HG02885 (cell line): ENCODE data around the gene HS2ST1.
"Not testable (repeated sequence)": the region's sequence is repeated elsewhere in the genome, so short reads cannot be mapped to it uniquely, and the experiment has no call there.

Experiments used
- ATAC-seq: cut with Tn5 transposase; IDR thresholded peaks from one replicate; pipeline ENCODE4 v1.9.1; 2021; ENCODE audit warnings: mild to moderate bottlenecking; ENCODE audit not compliant: unreplicated experiment, poor library complexity

HS2ST1 gene

DNA sequence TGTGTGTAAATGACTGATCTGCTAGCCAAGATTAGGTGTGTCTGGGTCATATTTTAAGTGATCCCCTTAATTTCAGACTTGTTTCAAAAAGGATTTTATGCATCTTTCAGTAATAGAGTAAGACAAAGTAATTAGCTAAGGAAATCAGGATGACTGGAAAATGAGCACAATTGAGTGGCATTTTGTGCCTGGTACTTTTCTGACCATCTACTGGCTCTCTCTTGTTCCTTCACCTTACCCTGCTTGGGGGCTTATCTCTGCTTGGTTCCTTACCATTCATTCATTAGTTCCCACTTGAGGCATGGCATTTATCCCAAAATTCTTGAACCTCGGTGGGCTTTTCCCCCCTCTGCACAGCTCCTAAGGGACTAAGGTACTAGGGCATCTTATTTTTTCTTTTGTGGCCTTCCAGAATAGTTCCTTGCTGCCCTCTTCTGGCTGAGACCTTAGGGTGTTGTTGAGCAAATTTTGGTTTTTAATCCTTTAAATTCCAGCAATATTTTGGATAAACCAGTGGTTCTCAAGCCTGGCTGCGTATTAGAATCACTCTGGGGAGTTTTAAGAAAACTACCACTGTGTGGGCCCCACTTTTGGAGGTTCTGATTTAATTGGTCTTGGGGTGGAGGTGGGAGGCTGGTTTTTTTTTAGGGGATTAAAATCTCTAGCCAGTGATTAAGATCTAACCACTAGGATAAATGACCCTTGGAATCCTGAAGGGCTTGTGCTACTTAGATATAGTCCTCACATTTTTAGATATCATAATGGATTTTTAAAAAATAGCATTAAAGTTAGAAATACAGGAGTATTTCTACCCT lies 50.8 kb downstream of the HS2ST1 start:
- ATAC-seq, result peak; percentile 29

GRCh38 chr1:86965827-86966182 lies 51.4 kb downstream of the HS2ST1 start:
- ATAC-seq, result peak; percentile 78

- no peak for ATAC-seq
These were observed 56.5 kb downstream of the HS2ST1 start for GRCh38 chr1:86970938-86971337.

DNA sequence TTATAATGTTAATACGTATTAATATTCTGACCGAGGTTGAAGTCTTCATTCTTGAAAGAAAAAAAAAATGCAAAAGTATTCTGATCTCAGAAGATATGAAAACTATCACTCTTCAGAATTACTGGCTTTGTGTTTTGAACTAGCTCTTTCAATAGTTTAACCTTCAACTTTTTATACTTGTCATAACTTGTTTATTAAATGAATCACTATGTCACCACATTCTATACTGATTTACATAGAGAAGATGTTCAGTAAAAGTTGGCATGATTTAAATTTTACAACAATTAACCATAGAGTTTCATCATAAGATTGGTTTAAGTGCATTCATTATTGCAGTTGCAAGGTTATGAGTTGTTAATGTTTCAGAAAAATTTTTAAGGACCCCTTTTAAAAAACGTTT lies 57.3 kb downstream of the HS2ST1 start:
- no peak for ATAC-seq

GRCh38 chr1:86972262-86972661 lies 57.8 kb downstream of the HS2ST1 start:
- ATAC-seq, result no peak

DNA sequence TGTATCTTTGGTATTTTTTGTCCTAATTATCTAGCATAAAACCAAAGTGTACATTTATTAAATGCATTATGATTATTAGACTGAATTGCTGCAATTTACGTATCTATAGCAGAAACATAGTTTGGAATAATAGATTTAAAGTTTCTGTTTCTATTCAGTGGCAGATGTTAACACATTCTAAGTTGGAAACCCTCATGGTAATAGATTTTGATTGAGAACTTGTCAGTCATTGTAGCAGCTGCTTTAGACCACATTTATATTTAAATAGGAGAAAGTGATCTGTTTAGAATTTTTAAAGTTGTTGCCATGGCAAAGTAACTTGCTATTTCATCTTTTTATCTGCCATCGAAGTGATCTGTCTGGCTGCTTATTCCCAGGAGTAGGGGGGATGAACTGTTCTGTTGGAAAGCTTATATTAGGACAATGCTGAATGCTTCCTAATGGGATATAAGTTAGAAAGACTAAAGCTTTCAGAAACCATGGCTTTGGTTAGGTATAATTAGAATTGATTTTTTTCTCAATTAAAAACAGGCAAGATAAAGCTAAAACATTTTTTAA lies 61.6 kb downstream of the HS2ST1 start:
- no peak for ATAC-seq

DNA sequence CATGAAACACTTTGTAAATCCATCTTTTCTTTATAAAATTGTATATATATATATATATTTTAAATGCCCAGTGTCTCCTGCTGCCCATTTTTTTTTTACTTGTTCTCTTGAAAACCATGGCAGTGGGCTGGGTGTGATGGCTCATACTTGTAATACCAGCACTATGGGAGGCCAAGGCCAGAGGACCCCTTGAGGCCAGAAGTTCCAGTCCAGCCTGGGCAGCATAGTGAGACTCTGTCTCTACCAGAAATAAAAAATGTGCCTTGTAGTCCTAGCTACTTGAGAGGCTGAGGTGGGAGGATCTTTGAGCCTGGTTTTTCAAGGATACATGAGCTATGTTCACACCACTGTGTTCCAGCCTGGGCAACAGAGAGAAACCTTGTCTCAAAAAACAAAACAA lies 62.2 kb downstream of the HS2ST1 start:
- no peak for ATAC-seq

GRCh38 chr1:86981482-86982213 lies 67.2 kb downstream of the HS2ST1 start:
- ATAC-seq, result no peak

DNA sequence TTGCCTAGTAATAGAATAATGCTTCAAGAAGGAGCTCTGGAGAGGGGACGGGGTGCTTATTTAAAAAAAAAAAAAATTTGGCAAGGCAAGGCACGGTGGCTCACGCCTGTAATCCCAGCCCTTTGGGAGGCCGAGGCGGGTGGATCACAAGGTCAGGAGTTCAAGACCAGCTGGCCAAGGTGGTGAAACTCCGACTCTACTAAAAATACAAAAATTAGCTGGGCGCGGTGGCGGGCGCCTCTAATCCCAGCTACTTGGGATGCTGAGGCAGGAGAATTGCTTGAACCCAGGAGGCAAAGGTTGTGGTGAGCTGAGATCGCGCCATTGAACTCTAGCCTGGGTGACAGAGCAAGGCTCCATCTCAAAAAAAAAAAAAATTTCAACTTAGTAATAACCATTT lies 69.2 kb downstream of the HS2ST1 start:
- ATAC-seq, result not testable (repeated sequence)

DNA sequence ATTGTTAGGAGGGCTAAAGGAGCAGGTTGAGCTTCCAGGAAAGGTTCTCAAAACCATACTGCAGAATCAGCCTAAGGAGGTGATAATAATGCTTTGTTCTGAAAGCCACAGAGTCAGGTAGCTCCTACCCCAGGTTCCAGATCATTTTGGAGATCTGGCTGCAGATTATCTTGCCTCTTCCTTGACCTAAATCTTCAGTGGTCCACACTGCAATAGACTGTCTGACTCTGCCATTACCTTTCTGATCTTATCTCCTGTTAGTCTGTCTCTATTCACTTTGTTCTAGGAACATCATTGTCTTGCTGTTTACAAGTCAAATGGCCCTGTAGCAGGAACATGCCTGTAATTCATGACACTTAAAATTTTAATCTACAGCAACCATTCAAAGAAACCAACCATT lies 73.0 kb downstream of the HS2ST1 start:
- ATAC-seq, result no peak

GRCh38 chr1:86988835-86989234 lies 74.4 kb downstream of the HS2ST1 start:
- ATAC-seq, result no peak

DNA sequence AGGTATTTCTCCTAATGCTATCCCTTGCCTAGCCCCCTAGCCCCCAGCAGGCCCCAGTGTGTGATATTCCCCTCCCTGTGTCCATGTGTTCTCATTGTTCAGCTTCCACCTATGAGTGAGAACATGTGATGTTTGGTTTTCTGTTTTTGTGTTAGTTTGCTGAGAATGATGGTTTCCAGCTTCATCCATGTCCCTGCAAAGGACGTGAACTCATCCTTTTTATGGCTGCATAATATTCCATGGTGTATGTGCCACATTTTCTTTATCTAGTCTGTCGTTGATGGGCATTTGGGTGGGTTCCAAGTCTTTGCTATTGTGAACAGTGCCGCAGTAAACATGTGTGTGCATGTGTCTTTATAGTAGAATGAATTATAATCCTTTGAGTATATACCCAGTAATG lies 75.3 kb downstream of the HS2ST1 start:
- ATAC-seq, result not testable (repeated sequence)

GRCh38 chr1:86990826-86991225 lies 76.4 kb downstream of the HS2ST1 start:
- ATAC-seq, result no peak

DNA sequence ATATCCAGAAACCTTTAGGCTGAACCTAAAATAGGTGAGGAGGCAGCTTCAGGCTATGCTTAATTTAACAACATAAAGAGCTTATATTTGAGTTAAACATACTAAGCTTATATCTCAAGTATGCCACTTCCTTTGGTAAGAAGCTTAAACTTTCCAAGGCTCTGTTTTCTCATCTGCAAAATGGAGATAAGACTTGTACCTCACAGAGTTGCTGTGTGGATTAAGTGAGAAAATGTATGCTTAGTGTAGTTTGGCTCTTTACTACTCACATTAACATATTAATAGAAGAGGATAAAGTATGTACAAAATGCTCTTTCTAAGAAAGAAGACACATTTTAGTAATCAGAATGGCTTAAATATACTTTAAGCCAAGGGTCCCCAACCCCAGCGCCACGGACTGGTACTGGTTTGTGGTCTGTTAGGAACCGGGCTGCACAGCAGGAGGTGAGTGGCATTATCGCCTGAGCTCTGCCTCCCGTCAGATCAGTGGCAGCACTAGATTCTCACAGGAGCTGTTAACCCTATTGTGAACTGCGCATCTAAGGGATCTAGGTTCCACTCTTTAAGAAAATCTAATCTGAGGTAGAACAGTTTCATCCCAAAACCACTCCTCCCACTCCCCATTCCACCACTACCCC lies 77.2 kb downstream of the HS2ST1 start:
- ATAC-seq, result no peak

GRCh38 chr1:86992861-86993260 lies 78.4 kb downstream of the HS2ST1 start:
- ATAC-seq, result no peak

DNA sequence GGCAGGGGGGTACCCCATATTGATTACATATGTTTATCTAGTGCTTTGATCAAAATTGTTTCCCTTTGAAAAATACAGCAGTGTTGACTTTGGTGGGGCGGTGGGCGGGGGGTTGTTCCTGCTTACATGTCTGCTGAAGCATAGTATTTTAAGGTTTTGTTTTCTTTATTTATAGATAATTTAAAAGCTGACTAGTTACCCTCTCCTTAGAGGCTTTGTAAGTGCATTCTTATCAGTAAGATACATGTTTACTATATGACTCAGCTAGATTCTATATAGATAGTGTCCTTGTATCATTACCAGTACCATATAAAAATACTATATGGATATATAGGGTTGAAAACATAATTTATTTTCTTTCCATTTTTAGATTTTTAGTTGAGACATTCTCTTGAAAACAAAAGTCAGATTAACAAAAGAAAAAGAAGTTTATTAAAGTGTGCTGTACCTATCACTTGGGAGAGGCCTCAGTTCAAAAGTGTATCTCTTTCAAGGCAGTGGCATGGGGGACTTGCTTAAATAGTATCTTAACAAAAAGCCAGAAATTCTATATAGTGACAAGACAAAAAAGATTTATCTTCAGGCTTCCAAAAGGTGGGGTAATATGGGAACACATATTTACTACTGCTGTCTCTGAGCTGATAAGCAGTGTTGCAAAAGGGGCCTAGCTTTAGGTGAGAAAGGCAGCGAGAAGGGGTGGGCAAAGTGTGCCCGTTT lies 79.0 kb downstream of the HS2ST1 start:
- ATAC-seq, result no peak

DNA sequence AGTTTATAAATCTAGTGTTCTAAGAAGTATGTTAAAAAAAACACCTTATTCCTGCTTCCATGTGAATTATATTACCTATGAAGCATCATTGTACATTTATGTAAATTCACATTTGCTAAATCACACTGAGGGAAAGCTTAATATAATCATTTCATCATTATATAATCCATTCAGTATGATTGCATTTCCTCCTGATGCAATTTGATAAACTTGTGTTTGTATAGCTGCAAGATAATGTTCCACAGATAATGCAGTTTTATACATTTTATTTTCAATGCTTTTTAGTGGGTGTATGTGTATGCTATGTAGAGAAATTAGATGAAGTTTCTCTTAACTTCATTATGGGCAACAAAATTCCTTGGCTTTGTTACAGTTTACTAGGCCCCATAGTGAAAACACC lies 79.6 kb downstream of the HS2ST1 start:
- ATAC-seq, result no peak

GRCh38 chr1:86997538-86997937 lies 83.1 kb downstream of the HS2ST1 start:
- no peak for ATAC-seq

GRCh38 chr1:86998280-86998679 lies 83.8 kb downstream of the HS2ST1 start:
- ATAC-seq, result no peak

- no peak for ATAC-seq
These were observed 84.3 kb downstream of the HS2ST1 start for GRCh38 chr1:86998727-86999126.
